Colonic mucosa (tissue), 4 donors: ENCODE results near the gene TXNDC5. TPM values are rescaled to one million over a fixed set of nuclear protein-coding genes. Genes with fewer than 3 reads are reported as not detected.
A peak's percentile ranks its signal among the peaks of the same experiment; 100 is the strongest.

ENCODE experiments used
- DNase-seq: peaks from one replicate; pipeline ENCODE4 v3.0.0-alpha.2; 2020
- H3K27ac ChIP-seq: fragments of 200-600 bp; one replicate; pipeline ENCODE4 v1.8.0; 2021
- H3K27me3 ChIP-seq: fragments of 200-600 bp; one replicate; pipeline ENCODE4 v1.8.0; 2021
- H3K36me3 ChIP-seq: fragments of 200-600 bp; one replicate; pipeline ENCODE4 v1.8.0; 2021
- H3K4me1 ChIP-seq: fragments of 200-600 bp; one replicate; pipeline ENCODE4 v1.8.0; 2021; ENCODE audit warnings: mild to moderate bottlenecking
- H3K4me3 ChIP-seq: fragments of 200-600 bp; one replicate; pipeline ENCODE4 v1.8.0; 2021
- H3K9ac ChIP-seq, 2 donors: one replicate each; pipeline ENCODE4 v1.7.0; 2013; ENCODE audit warnings: control low read depth in 2 of 2, low read depth in 2 of 2, low read length in 2 of 2
- H3K9me3 ChIP-seq: fragments of 200-600 bp; one replicate; pipeline ENCODE4 v1.8.0; 2021
- CTCF ChIP-seq: fragments of 200-600 bp; IDR thresholded peaks from one replicate; pipeline ENCODE4 v1.8.0; 2022; ENCODE audit warnings: antibody characterized with exemption, mild to moderate bottlenecking
- intact Hi-C: fragments of 100-400 bp; cut with DNase I; formaldehyde crosslinking; loops from one replicate; pipeline ENCODE4 v1.14.1; 2022
- total RNA-seq, 2 donors: library from RNA; stranded (reverse); fragmentation: NEBNext Ultra II Directional in 1 of 2; extraction: Animal tissue kit (Norgen Biotek cat#: 25700) in 1 of 2; gene quantifications; one replicate each; pipeline ENCODE4 v1.2.1, GENCODE V29; 2021
- donor health status: healthy.
- donor health status: DM: no; HTN: no; CAD: no.
- donor health status: DM: no; HTN: no; CAD: no.

The TXNDC5 gene
- total RNA-seq, 2 donors from 2014 or later: 82.2 to 126 TPM

DNA sequence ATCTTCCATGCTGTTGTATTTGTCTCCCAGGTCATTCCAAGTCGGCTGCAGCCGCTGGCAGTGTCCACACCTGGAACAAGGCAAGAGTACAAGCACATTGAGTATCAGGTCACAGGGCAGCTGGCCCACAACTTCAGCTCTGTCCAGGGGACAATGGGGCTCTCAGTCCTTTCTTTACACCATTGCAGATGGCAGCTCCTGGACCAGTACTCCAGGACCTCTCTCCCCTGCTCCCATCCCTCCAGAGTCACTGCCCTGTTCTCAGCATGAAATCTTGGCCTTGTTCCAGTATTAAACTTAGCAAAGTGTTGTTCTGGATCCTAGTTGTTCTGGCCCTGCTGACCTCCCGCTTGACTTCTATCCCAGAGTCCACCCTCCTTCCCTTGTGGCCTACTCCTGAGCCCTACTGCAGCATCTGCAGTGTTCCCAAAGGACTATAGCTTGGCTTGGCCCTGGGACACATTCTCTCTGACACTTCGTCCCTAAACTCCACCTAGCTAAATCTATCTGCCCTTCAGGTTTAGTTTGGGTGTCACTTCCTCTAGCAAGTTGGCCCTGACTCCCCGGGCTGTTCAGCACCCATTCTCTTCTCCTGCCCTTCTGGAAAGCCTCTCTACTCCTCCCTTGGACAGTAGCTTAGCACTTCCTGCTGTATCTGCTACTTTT lies 5.8 kb downstream of the TXNDC5 start:
- Histone ChIP-seq H3K9ac (peak overlapping the region; percentile 15 to 30), H3K36me3 (peaks cover 4% of the 10 kb centered on the region), H3K9me3 (no peaks in the 10 kb centered on the region), H3K27me3 (no peaks in the 10 kb centered on the region), H3K4me3 (no peak overlapping the region), H3K27ac (no peak overlapping the region), H3K4me1 (peaks cover 7% of the 10 kb centered on the region)
- no peak for DNase-seq
- intact Hi-C loops: loop anchor here (10.0 kb wide), 1 partner anchor 160 kb away; the partner anchor contains the start of gene BLOC1S5
- no peak for TF ChIP-seq CTCF

DNA sequence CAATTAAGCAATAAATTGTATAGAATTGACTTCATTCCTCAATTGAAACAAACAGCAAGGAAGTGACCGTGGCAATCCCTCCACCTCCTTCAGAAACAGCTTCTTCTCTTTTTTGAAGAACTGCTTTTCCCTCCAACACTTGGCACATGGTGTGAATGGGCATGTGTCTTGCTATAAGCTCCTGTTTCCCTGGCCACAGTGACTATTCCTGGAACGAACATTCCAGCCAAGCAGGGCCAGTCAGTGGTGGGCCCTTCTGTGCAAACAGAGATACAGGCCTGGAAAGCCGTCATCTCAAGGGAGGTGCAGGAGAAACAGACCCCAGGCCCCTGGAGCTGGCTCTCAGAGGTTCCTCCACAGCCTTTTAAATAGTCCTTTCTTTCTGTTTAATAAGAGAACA lies 6.9 kb downstream of the TXNDC5 start:
- Histone ChIP-seq H3K4me3 (no peak overlapping the region), H3K36me3 (peaks cover 4% of the 10 kb centered on the region), H3K9ac (no peak overlapping the region), H3K27me3 (no peaks in the 10 kb centered on the region), H3K27ac (no peak overlapping the region), H3K9me3 (no peaks in the 10 kb centered on the region), H3K4me1 (peaks cover 7% of the 10 kb centered on the region)
- TF ChIP-seq CTCF: no peak
- intact Hi-C loops: loop anchor here (10.0 kb wide), 1 partner anchor 161 kb away; the partner anchor contains the start of gene BLOC1S5
- DNase-seq: no peak

GRCh38 chr6:7902867-7903266 lies 7.7 kb downstream of the TXNDC5 start:
- Histone ChIP-seq H3K9me3 (no peaks in the 10 kb centered on the region), H3K27me3 (no peaks in the 10 kb centered on the region), H3K36me3 (peaks cover 4% of the 10 kb centered on the region), H3K4me3 (no peak overlapping the region), H3K4me1 (peaks cover 7% of the 10 kb centered on the region), H3K27ac (no peak overlapping the region), H3K9ac (no peak overlapping the region)
- no peak for DNase-seq
- no peak for TF ChIP-seq CTCF
- intact Hi-C loops: loop anchor here (10.0 kb wide), 1 partner anchor 162 kb away; the partner anchor contains the start of gene BLOC1S5

DNA sequence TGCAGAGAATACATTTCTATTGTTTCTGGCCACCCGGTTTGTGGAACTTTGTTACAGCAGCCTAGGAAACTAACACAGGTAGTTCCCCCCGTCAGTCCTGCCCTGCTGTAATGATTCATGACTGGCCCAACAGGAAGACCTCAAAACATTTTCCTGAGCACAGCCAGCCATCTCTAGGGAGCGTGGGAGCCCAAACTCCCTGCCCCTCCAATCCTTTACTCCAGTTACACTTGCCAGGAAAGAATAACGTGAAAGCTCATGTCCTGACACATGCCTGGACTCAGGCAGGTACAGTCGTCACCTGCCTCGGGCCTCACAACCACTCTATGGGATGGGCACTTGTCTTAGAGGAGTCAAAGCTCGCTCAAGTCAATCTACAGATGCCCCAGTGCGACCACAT lies 8.4 kb downstream of the TXNDC5 start:
- no peak overlapping the region for H3K27ac ChIP-seq
- intact Hi-C loops: loop anchor here (10.0 kb wide), 1 partner anchor 163 kb away; the partner anchor contains the start of gene BLOC1S5
- DNase-seq: no peak
- no peak overlapping the region for H3K4me3 ChIP-seq
- H3K9ac ChIP-seq: no peak overlapping the region
- H3K36me3 ChIP-seq: peaks cover 4% of the 10 kb centered on the region
- H3K27me3 ChIP-seq: no peaks in the 10 kb centered on the region
- H3K4me1 ChIP-seq: peaks cover 7% of the 10 kb centered on the region
- TF ChIP-seq CTCF: no peak
- H3K9me3 ChIP-seq: no peaks in the 10 kb centered on the region

DNA sequence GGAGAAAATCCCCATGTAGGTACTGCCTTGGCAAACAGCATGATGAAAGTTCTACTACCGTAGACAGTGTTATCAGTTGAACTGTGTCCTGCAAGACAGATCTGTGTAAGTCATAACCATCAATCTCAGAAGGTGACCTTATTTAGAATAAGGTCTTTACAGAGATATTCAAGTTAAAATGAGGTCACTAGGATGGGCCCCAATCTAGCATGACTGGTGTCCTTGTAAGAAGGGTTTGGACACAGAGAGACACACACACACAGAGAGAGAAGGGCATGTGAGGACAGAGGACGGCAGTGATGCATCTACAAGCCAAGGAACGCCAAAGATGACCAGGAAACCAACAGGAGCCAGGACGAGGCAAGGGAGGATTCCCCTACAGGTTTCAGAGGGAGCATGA lies 8.8 kb downstream of the TXNDC5 start:
- Histone ChIP-seq H3K27ac (no peak overlapping the region), H3K36me3 (peaks cover 4% of the 10 kb centered on the region), H3K9ac (no peak overlapping the region), H3K4me1 (peaks cover 7% of the 10 kb centered on the region), H3K27me3 (no peaks in the 10 kb centered on the region), H3K4me3 (no peak overlapping the region), H3K9me3 (no peaks in the 10 kb centered on the region)
- no peak for TF ChIP-seq CTCF
- intact Hi-C loops: loop anchor here (10.0 kb wide), 1 partner anchor 163 kb away; the partner anchor contains the start of gene BLOC1S5
- DNase-seq: no peak
